Adipocyte (in vitro differentiated cells): ENCODE data around the gene E2F8.

ENCODE experiments used
- DNase-seq: peaks from one replicate; pipeline ENCODE4 v3.0.0-alpha.2; 2015; ENCODE audit warnings: low read depth
- H3K27me3 ChIP-seq: replicated peaks from 2 replicates; pipeline ENCODE4 v1.7.0; 2013; ENCODE audit warnings: mild to moderate bottlenecking, low read length, moderate library complexity; ENCODE audit not compliant: control insufficient read depth, insufficient read depth
- H3K36me3 ChIP-seq: 2 replicates; pipeline ENCODE4 v1.7.0; 2013; ENCODE audit warnings: low read length, mild to moderate bottlenecking, moderate library complexity; ENCODE audit not compliant: control insufficient read depth, insufficient read depth, severe bottlenecking
- H3K4me1 ChIP-seq: 2 replicates; pipeline ENCODE4 v1.7.0; 2013; ENCODE audit warnings: mild to moderate bottlenecking, low read length, moderate library complexity; ENCODE audit not compliant: control insufficient read depth, insufficient read depth
- H3K4me3 ChIP-seq: 2 replicates; pipeline ENCODE4 v1.7.0; 2013; ENCODE audit warnings: mild to moderate bottlenecking, low read length, moderate library complexity
- H3K9ac ChIP-seq: 2 replicates; pipeline ENCODE4 v1.7.0; 2013; ENCODE audit warnings: mild to moderate bottlenecking, low read length, moderate library complexity
- H3K9me3 ChIP-seq: 2 replicates; pipeline ENCODE4 v1.7.0; 2013; ENCODE audit warnings: mild to moderate bottlenecking, low read length, moderate library complexity; ENCODE audit not compliant: control insufficient read depth

Gene E2F8, protein sequence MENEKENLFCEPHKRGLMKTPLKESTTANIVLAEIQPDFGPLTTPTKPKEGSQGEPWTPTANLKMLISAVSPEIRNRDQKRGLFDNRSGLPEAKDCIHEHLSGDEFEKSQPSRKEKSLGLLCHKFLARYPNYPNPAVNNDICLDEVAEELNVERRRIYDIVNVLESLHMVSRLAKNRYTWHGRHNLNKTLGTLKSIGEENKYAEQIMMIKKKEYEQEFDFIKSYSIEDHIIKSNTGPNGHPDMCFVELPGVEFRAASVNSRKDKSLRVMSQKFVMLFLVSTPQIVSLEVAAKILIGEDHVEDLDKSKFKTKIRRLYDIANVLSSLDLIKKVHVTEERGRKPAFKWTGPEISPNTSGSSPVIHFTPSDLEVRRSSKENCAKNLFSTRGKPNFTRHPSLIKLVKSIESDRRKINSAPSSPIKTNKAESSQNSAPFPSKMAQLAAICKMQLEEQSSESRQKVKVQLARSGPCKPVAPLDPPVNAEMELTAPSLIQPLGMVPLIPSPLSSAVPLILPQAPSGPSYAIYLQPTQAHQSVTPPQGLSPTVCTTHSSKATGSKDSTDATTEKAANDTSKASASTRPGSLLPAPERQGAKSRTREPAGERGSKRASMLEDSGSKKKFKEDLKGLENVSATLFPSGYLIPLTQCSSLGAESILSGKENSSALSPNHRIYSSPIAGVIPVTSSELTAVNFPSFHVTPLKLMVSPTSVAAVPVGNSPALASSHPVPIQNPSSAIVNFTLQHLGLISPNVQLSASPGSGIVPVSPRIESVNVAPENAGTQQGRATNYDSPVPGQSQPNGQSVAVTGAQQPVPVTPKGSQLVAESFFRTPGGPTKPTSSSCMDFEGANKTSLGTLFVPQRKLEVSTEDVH

DNA sequence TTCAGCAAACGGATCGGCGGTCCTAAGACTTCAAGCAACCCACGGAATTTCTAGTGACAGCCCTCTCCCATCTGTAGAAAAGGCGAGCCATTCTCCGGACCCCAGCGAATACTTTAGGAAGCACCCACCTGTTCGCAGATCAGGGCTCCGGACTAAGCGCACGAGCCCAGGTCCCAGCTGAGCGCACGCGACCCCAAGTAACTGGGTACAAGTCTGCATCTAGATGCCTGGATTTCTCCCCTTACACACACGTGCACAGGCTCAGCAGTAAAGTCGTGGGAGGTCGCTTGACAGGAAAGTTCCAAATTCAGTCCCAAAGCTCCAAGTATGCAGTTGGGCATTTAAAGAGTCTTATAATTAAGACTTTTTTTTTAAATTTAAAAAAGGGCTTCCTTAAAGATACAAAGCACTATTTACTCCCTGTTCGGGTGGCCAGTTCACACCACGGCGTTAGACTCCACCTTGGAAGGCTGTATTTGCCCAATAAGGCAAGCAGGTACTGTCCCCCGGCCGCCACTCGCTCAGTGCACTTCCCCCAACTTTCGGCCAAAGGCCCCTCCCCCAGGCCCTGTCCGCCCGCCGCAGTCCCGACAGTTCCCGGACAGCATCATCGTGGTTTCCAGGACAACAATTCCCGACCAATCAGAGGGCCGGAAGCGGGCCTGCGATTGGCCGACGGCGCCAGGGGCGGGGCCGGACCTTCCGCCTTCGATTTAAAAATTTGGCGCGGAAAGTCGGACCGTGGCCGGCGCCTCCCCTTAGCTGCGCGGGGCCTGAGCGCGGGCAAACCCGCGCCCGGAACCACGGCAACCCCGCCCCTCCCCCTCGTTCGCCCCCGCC, at the start of gene E2F8:
Gene E2F8 (minus strand): TSS at position 526 of the 840 bp plus-strand sequence. CDS start 824 bp downstream, outside the sequence.
- Histone ChIP-seq H3K4me1 (peaks cover 19% of the 10 kb centered on the region), H3K4me3 (peak within 1 kb of the TSS; percentile 91), H3K9ac (peak within 1 kb of the TSS; percentile 73), H3K9me3 (no peaks in the 10 kb centered on the region), H3K36me3 (no peaks in the 10 kb centered on the region), H3K27me3 (peaks cover 14% of the 10 kb centered on the region)
- DNase-seq: peak; percentile 98

DNA sequence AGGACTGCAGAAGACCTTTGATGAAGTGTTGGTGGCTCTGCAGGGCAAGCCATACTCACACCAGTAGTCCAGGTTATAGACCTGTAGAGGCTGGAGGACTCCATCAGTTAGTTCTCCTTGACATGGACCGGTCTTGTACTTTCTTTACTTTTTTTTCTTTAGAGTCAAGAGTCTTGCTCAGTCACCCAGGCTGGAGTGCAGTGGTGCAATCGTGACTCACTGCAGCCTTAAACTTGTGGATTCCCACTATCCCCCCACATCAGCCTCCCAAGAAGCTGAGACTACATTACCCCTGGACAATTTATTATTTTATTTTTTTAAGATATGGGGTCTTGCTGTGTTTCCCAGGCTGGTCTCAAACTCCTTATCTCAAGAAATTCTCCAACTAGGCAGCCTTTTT, 49.6 kb upstream of the E2F8 start:
- no peaks in the 10 kb centered on the region for H3K9me3 ChIP-seq
- H3K9ac ChIP-seq: no peak overlapping the region
- peaks cover 13% of the 10 kb centered on the region for H3K27me3 ChIP-seq
- H3K4me3 ChIP-seq: no peak overlapping the region
- DNase-seq: no peak
- no peaks in the 10 kb centered on the region for H3K36me3 ChIP-seq
- no peaks in the 10 kb centered on the region for H3K4me1 ChIP-seq

DNA sequence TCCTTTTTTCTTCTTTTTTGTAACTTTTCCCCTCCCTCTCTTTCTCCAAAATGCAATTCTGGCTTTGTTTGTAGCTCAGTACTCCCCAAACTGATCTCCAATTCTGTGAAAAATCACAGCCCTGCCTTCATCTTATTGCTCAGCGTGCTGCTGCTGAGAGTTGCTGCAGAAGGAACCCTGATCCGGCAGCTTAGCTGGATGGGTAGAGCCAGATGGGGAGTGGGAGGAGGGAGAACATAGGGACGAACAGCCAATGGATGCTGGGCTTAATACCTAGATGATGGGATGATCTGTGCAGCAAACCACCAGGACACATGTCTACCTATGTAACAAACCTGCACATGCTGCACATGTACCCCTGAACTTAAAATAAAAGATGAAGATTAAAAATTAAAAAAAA, 47.5 kb upstream of the E2F8 start:
- Histone ChIP-seq H3K4me3 (no peak overlapping the region), H3K9me3 (no peaks in the 10 kb centered on the region), H3K4me1 (no peaks in the 10 kb centered on the region), H3K9ac (no peak overlapping the region), H3K36me3 (no peaks in the 10 kb centered on the region), H3K27me3 (peaks cover 16% of the 10 kb centered on the region)
- DNase-seq: no peak

DNA sequence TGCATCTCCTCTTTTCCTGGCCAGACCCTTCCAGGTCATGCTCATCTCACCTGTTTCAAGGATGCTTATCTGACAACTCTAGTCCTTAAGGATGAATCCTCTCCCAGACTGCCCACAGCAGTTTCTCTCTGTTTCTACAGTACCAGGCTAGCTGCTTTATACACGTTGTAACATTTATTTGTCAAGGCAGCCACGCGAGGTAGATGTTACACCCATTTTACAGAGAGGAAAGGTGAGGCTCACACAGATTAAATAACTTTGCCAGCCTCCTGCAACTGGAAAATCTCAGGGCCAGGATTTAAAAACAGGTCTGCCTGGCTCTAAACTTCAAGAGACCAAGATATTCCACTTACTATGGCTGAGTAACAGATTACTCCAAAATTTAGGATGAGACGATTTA, 45.7 kb upstream of the E2F8 start:
- Histone ChIP-seq H3K4me1 (no peaks in the 10 kb centered on the region), H3K4me3 (no peak overlapping the region), H3K27me3 (peaks cover 16% of the 10 kb centered on the region), H3K36me3 (no peaks in the 10 kb centered on the region), H3K9ac (no peak overlapping the region), H3K9me3 (no peaks in the 10 kb centered on the region)
- no peak for DNase-seq

DNA sequence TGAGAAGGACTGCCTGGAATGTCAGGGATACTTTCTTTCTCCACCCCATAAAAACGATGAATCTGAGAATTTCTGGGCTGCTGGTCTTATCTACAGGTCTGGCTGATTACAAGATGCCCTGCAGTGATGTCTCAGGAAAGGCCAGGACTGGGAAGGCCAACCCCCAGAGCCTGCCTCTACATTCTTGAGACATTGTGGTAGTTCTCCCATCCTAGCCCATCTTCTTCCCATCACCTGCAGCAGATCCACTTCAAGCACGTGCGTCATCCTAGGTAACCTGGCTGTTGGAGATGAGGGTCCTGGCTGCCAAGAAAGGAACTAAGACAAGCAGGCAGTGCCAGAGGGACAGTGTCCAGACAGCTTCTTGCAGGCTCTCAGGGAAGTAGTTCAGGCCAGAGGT, 44.1 kb upstream of the E2F8 start:
- H3K4me1 ChIP-seq: peaks cover 3% of the 10 kb centered on the region
- H3K4me3 ChIP-seq: no peak overlapping the region
- no peaks in the 10 kb centered on the region for H3K9me3 ChIP-seq
- H3K36me3 ChIP-seq: no peaks in the 10 kb centered on the region
- H3K9ac ChIP-seq: no peak overlapping the region
- DNase-seq: no peak
- H3K27me3 ChIP-seq: peaks cover 16% of the 10 kb centered on the region

DNA sequence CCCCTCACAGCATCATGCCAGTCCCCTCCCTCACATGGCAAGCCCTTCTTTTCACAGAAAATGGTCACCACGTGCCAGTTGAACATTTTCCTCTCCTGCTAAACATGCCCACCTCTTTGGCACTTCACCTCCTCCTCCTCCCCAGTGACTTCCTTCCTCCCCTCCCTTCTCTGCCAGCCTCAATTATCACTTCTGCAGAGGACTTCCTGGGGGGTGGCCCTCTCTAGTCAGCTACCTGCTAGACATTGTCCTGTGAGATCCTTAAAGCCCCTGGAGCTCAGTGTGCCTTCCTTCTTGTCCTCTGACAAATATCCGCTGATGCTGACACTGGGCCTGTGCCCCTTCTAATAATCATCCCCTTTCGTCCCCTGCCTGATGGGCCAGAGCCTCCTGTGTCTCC, 43.2 kb upstream of the E2F8 start:
- Histone ChIP-seq H3K4me1 (peaks cover 3% of the 10 kb centered on the region), H3K36me3 (no peaks in the 10 kb centered on the region), H3K27me3 (peaks cover 16% of the 10 kb centered on the region), H3K9ac (no peak overlapping the region), H3K9me3 (no peaks in the 10 kb centered on the region), H3K4me3 (no peak overlapping the region)
- no peak for DNase-seq

DNA sequence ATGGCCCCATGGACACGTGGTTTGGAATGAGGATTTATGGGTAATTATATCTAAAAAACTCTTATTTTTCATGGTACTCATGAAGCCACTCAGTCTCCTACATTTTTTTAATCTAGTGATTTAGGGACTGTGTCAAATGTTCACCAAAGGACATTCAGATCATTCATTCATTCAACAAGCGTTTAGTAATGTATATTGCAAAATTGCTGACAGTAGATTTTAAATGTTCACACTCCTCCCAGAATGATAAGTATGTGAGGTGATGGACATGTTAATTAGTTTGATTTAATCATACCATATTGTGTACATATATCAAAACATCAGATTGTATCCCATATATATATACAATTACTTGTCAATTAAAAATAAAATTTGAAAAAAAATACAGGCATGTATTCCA, 40.8 kb upstream of the E2F8 start:
- H3K9ac ChIP-seq: no peak overlapping the region
- peaks cover 13% of the 10 kb centered on the region for H3K4me1 ChIP-seq
- no peak for DNase-seq
- H3K27me3 ChIP-seq: peaks cover 13% of the 10 kb centered on the region
- no peaks in the 10 kb centered on the region for H3K36me3 ChIP-seq
- H3K9me3 ChIP-seq: no peaks in the 10 kb centered on the region
- H3K4me3 ChIP-seq: no peak overlapping the region

DNA sequence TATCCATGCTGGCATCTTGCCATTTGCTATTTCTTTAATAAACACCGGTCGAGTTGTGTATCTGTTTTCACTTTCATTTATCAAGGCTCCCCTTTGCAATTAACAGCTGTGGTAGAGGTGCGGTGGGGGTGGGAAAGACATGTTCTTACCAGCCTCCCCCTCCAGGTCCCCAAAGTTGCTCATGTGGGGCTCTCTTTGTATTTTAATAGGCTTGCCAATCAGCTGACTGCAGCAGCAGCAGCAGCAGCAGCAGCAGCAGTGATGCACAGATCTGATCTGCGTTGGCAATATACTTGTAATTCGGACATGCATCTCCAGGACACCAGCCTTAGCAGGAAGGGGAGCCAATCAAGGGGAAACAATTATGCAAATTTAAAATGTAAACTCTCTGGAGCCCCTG, 40.3 kb upstream of the E2F8 start:
- Histone ChIP-seq H3K4me3 (peak overlapping the region; percentile 53), H3K9me3 (no peaks in the 10 kb centered on the region), H3K9ac (no peak overlapping the region), H3K36me3 (no peaks in the 10 kb centered on the region), H3K4me1 (peaks cover 13% of the 10 kb centered on the region), H3K27me3 (peaks cover 8% of the 10 kb centered on the region)
- DNase-seq: no peak

DNA sequence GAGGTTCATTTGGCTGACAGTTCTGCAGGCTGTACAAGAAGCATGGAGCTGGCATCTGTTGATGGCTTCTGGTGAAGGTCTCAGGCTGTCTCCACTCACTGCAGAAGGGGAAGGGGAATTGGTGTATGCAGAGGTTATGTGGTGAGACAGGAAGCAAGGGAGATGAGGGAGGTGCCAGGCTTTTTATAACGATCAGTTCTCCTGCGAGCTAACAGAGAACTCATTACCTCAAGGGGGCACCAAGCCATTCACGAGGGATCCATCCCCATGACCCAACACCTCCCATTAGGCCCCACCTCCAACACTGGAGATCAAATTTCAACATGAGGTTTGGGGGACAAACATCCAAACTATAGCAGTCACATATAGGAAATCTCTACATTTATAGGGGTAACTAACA, 38.7 kb upstream of the E2F8 start:
- DNase-seq: no peak

DNA sequence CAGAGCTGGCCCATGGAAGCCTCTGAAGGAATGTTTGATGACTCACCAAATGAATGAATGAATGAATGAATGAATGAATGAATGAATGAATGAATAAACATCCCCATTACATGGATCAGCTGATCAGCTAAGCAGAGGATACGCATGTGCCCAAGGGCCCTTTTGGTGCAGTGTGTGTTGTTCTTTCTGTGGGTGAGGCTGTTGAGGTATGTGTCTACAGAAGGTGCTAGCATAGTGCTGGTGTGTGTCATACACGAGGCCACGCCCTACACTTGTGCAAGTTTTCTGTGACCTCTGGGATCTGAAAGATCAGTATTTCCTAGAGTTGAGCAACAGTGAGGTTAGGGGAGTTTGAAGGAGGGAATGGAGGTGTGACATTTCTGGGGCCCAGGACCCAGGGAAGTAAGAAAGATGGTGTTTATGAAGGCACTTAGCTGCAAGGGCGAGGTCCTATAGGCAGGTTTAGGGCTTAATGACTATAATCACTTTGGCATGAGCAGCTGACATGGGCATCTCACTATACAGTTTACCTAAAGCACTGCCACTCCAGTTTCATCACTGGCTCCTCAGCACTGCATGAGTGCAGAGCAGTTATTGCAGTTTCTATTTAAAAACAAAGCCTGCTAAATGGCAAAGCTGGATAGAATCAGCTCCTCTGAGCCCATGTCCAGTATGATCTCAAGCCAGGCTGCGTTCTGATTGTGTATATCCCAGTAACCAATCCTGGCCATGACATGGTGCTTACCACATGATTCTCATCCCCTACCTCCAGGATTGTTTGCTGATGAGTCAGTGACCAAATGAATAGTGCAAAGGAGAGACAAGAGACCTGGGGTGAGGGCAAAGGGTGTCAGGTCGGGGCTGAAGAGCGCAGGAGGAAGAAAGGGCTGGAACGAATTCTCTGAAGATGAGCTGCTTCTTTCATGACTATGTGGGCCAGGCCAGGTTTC, 36.4 kb upstream of the E2F8 start:
- H3K4me1 ChIP-seq: peaks cover 13% of the 10 kb centered on the region
- H3K36me3 ChIP-seq: no peaks in the 10 kb centered on the region
- H3K27me3 ChIP-seq: no peaks in the 10 kb centered on the region
- no peaks in the 10 kb centered on the region for H3K9me3 ChIP-seq
- H3K4me3 ChIP-seq: no peak overlapping the region
- DNase-seq: no peak
- H3K9ac ChIP-seq: no peak overlapping the region

More for the DNA sequence above, 38.7 kb upstream of the E2F8 start:
- Histone ChIP-seq H3K4me1 (peaks cover 13% of the 10 kb centered on the region), H3K9ac (no peak overlapping the region), H3K4me3 (no peak overlapping the region), H3K27me3 (no peaks in the 10 kb centered on the region), H3K9me3 (no peaks in the 10 kb centered on the region), H3K36me3 (no peaks in the 10 kb centered on the region)
